Spinal cord (tissue), 10 donors: Measurements from ENCODE around the gene TMEM232. TPM values are rescaled to one million over a fixed set of nuclear protein-coding genes. Genes with fewer than 3 reads are reported as not detected.
A peak's percentile ranks its signal among the peaks of the same experiment; 100 is the strongest.

Source experiments
- DNase-seq, 6 donors: peaks; one replicate each; pipeline versions ENCODE4 v3.0.0 to v3.0.0-alpha.2; 2013 to 2015; ENCODE audit warnings: low spot score in 6 of 6, low read depth in 4 of 6
- H3K27ac ChIP-seq: one replicate; pipeline ENCODE4 v1.5.1; 2013; ENCODE audit warnings: low read depth, low read length, control low read depth
- H3K27me3 ChIP-seq: one replicate; pipeline ENCODE4 v1.6.1; 2013; ENCODE audit warnings: low read length; ENCODE audit not compliant: control insufficient read depth, insufficient read depth
- H3K36me3 ChIP-seq: one replicate; pipeline ENCODE4 v1.6.1; 2013; ENCODE audit warnings: low read length; ENCODE audit not compliant: control insufficient read depth, insufficient read depth
- H3K4me1 ChIP-seq: one replicate; pipeline ENCODE4 v1.6.1; 2013; ENCODE audit warnings: low read length; ENCODE audit not compliant: control insufficient read depth, insufficient read depth
- H3K4me3 ChIP-seq: one replicate; pipeline ENCODE4 v1.5.1; 2013; ENCODE audit warnings: low read depth, low read length, control low read depth
- H3K9me3 ChIP-seq: one replicate; pipeline ENCODE4 v1.6.1; 2013; ENCODE audit warnings: low read length; ENCODE audit not compliant: control insufficient read depth, insufficient read depth
- WGBS: methylation state at CpG from one replicate; pipeline ENCODE4 v1.1.5; 2013; ENCODE audit warnings: missing lambda C conversion rate; ENCODE audit not compliant: insufficient coverage; 5-methylcytosine and 5-hydroxymethylcytosine counted together
- polyA plus RNA-seq, 2 donors: library from polyadenylated mRNA; unstranded; fragments of 120-200 nt; gene quantifications; one replicate each; pipeline ENCODE4 v1.2.1, GENCODE V29; 2013; ENCODE audit not compliant: insufficient read length in 2 of 2
- total RNA-seq, 2 donors: library from RNA; depleted of rRNA in 1 of 2; stranded (reverse); fragments of 120-200 nt in 1 of 2; fragments of >200 nt in 1 of 2; gene quantifications; one replicate each; pipeline versions ENCODE4 v1.2.3 to v1.2.4, GENCODE V29; 2013 to 2014
- donor health status: healthy.

Gene TMEM232
- total and polyA plus RNA-seq, 4 donors, result 6.0 to 21.1 (median 15.8) TPM

DNA sequence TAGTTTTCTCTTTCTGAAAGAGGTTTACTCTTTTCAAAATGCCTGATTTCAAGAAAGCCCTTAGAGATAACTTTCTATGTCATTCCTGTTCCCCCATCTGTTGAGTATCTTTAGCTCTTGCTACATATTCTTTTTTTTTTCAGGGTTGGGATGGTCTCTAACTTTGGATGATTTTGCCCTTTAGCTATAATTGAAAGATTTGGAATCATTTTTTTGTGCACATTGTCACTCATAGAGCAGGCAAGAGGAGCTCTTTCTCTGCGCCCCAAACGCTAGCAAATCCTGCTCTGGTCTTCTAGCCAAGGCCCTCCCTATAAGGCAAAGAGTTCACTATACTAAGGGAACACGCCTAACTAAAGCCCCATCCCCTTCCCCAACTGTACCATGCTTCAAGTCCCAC lies 316.9 kb downstream of the TMEM232 start:
- no peak overlapping the region for H3K27ac ChIP-seq
- H3K4me3 ChIP-seq, result no peak overlapping the region
- H3K27me3 ChIP-seq, result no peaks in the 10 kb centered on the region
- no peaks in the 10 kb centered on the region for H3K36me3 ChIP-seq
- H3K9me3 ChIP-seq, result no peaks in the 10 kb centered on the region
- DNase-seq, result peak in 1 of 6 donors; percentile 38
- 93% methylated on average over 2 of the region's 3 CpGs for WGBS
- no peaks in the 10 kb centered on the region for H3K4me1 ChIP-seq

DNA sequence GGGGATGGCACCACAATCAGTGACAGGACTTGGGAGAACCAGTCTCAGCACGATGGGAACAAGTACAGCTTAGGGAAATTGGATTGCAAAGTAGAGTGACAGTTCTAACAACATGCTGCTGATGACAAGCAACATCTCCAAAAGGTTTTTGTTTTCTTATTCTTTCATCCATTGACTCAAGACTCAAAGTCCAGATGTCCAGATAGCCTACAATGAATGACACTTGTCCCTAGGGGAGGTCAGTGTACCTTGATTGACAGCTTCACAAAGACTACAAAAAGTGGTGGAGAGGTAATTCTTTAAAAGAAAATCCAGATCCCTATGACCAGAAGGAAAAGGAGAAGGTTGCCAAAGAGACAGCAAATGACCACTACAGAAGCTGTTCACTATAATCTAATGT lies 323.9 kb downstream of the TMEM232 start:
- Histone ChIP-seq H3K36me3 (no peaks in the 10 kb centered on the region), H3K27ac (no peak overlapping the region), H3K9me3 (no peaks in the 10 kb centered on the region), H3K4me1 (no peaks in the 10 kb centered on the region), H3K27me3 (no peaks in the 10 kb centered on the region), H3K4me3 (no peak overlapping the region)
- 33% methylated on average over 1 of the region's 1 CpG for WGBS
- DNase-seq, result no peak

DNA sequence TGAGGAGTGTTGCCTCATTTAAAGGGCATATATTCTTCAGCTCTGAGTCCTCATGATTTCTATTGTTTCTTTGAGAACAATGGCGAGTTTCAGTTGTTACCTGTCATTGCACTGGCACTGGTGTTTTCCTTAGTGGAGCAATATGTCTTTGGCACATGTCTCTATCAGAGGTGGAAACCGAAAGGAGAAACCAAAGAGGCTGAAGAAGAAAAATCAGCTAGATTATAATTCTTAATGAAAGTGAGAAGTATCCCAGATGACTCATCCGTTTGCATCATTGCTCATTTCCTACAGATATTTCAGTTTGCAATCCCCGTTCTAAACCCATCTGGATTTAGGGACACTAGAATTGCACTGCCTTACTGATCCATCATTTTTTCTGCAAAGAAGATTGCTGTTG lies 324.6 kb downstream of the TMEM232 start:
- Histone ChIP-seq H3K9me3 (no peaks in the 10 kb centered on the region), H3K4me3 (no peak overlapping the region), H3K4me1 (no peaks in the 10 kb centered on the region), H3K27ac (no peak overlapping the region), H3K27me3 (no peaks in the 10 kb centered on the region), H3K36me3 (no peaks in the 10 kb centered on the region)
- DNase-seq, result no peak
- WGBS, result 75% methylated on average over 1 of the region's 4 CpGs

DNA sequence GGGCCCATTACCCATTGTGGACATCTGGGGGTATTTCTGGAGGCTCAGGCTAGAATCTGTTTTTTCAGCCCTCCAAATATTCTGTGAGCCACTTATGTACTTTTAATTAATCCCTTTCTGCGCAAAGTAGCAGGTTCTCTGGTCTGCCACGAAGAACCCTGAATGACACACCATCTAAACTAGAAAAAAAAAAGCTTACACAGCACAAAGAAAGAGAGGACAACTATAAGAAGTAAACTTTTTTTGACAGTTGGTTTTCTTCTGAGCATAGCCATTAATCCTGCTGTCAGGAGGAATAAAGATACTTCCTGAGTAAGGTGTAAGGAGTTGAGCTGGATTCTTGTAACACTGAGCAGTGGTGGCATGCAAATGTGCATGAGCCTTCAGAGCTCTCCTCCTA lies 327.5 kb downstream of the TMEM232 start:
- Histone ChIP-seq H3K36me3 (no peaks in the 10 kb centered on the region), H3K27ac (no peak overlapping the region), H3K9me3 (no peaks in the 10 kb centered on the region), H3K4me1 (no peaks in the 10 kb centered on the region), H3K27me3 (no peaks in the 10 kb centered on the region), H3K4me3 (no peak overlapping the region)
- DNase-seq, result no peak
- WGBS, result no CpG with 5 or more reads among the region's 2 CpGs

DNA sequence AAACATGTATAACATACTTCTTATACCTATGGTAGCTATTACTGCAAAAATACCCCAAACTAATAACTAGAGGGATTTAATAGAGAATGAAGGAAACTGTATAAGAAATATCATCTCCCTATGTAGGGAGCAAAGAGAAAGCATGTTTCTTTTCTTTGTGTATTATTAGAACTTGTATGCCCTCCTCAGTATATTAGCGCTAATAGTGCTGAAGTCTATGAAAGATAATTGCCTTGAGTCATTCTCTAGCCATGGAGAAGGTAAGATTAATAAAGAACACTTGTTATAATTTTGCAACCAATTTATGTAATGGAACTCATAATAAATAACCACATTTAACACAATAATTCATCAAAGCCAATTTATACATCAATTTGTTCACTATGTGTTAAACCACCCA lies 329.2 kb downstream of the TMEM232 start:
- Histone ChIP-seq H3K27ac (no peak overlapping the region), H3K4me1 (no peaks in the 10 kb centered on the region), H3K9me3 (no peaks in the 10 kb centered on the region), H3K4me3 (no peak overlapping the region), H3K27me3 (no peaks in the 10 kb centered on the region), H3K36me3 (no peaks in the 10 kb centered on the region)
- peak in 1 of 6 donors; percentile 23 for DNase-seq
- no CpG with 5 or more reads among the region's 1 CpG for WGBS

DNA sequence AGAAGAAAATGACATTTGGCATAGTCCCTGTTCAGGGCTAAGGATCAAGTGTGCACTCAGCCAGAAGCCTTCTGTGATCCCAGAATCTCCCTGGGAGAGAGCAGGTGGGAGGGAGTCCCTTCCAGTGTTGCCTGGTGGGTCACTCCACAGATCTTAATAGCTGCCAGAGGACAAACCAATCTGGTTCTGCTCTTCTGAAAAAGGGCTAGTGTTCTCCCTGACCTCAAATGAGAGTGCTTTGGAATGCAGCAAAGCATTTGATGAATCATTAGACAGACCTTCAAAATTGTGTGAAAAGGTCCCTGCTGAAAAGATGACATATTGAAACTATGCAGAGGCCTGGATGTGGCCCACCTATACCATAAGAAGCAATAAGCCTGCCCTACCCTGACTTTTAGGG lies 339.7 kb downstream of the TMEM232 start:
- DNase-seq, result peak in 1 of 6 donors; percentile 57
- Histone ChIP-seq H3K4me3 (no peak overlapping the region), H3K9me3 (no peaks in the 10 kb centered on the region), H3K27me3 (no peaks in the 10 kb centered on the region), H3K4me1 (no peaks in the 10 kb centered on the region), H3K36me3 (no peaks in the 10 kb centered on the region), H3K27ac (no peak overlapping the region)

DNA sequence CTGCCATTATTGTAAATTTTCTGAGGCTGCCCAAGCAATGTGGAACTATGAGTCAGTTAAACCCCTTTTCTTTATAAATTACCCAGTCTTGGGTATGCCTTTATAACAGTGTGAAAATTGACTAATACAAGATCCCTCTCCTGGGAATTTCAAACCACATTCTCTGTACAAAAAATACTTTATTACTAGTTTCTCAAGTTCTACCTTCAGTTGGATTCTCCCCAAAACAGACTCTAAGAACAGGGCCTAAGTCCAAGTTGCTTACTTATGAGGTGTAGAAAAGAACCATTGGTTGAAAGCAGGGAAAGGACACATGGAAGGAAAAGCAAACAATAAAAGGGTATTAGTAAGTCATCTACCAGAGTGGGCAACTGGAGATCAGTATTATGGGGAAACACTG lies 343.2 kb downstream of the TMEM232 start:
- no peak overlapping the region for H3K4me3 ChIP-seq
- H3K27me3 ChIP-seq, result no peaks in the 10 kb centered on the region
- H3K4me1 ChIP-seq, result no peaks in the 10 kb centered on the region
- no peaks in the 10 kb centered on the region for H3K36me3 ChIP-seq
- H3K9me3 ChIP-seq, result no peaks in the 10 kb centered on the region
- H3K27ac ChIP-seq, result no peak overlapping the region
- no peak for DNase-seq

DNA sequence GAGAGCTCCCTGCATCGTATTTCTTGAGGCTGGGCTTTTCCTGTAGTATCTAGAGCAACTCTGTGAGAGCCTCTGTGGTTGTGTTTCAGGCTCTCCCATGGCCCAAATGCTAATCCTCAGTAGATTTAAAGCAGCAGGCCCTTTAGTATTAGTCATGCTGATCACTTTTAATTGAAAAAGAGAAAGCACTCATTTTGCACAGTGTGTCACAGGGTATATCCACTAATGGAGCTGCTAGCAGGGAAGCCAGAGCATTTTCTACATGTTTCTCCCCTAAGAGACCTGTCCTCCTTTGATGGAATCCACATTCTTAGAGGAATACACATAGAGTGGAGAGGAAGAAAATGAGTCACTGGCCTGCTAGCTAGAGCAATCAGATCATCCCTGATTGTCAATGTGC lies 348.5 kb downstream of the TMEM232 start:
- H3K36me3 ChIP-seq, result no peaks in the 10 kb centered on the region

DNA sequence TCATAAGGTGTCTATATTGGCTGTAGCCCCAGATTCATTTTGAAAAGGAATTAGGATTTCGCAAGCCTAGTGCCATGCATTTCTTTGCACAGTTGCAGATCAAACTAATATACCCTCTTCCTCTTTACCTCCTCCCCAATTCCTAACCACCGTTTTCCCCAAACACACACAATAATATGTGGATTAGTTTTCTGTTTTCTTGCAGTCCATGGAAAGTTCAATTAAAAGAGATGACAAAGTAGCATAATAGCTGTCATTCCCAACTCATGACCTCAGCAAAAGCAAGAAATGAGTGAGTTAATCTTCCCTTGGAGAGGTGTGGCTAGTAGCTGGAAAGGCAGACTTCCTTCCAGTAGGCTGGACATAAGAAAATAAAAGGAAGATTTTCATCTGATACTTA lies 349.1 kb downstream of the TMEM232 start:
- no CpG with 5 or more reads among the region's 2 CpGs for WGBS
- Histone ChIP-seq H3K4me3 (no peak overlapping the region), H3K27ac (no peak overlapping the region), H3K9me3 (no peaks in the 10 kb centered on the region), H3K4me1 (peaks cover 3% of the 10 kb centered on the region), H3K36me3 (no peaks in the 10 kb centered on the region), H3K27me3 (no peaks in the 10 kb centered on the region)
- no peak for DNase-seq

More for the DNA sequence above, 348.5 kb downstream of the TMEM232 start:
- no peak overlapping the region for H3K4me3 ChIP-seq
- 20% methylated on average over 1 of the region's 1 CpG for WGBS
- peak in 1 of 6 donors; percentile 54 for DNase-seq
- H3K27ac ChIP-seq, result no peak overlapping the region
- H3K27me3 ChIP-seq, result no peaks in the 10 kb centered on the region
- H3K4me1 ChIP-seq, result peaks cover 3% of the 10 kb centered on the region
- no peaks in the 10 kb centered on the region for H3K9me3 ChIP-seq

DNA sequence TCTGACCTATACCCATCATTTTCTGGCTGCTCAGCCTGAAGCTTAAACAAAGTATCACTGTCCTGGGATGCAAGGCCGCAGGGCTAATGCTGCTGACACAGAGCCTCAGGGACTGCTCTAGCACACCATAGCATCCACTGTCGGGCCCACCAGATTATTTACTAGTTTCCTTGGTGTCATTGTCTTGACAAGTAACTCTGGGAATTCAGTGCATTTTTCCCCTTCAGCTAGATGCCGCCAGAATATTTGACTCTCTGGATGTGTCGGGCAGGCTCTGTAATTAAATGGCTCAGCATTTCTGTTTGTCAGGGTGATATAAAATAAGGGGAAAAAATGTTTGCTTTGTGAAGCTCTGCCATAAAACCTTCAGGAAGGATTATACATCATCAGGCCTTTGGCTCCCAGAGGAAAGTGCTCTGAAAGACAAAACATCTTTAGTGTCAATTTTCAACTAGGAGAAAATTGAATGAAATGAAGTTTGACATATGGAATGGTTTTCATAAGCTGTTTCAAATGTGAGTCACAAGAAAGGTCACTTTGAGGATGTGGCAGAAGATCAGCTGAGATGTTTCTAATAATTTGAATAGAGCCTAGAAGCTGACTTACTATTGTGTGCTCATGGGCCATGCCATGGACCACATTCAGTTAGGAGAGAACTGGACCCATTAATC lies 350.1 kb downstream of the TMEM232 start:
- no peaks in the 10 kb centered on the region for H3K9me3 ChIP-seq
- H3K27me3 ChIP-seq, result no peaks in the 10 kb centered on the region
- H3K27ac ChIP-seq, result no peak overlapping the region
- peak in 2 of 6 donors; percentile 55 to 68 for DNase-seq
- no peaks in the 10 kb centered on the region for H3K36me3 ChIP-seq
- WGBS, result 24% methylated on average over 3 of the region's 4 CpGs
- H3K4me1 ChIP-seq, result peaks cover 3% of the 10 kb centered on the region
- no peak overlapping the region for H3K4me3 ChIP-seq
